ENCODE measurements around the gene DYNLL2. TPM values are rescaled to one million over a fixed set of nuclear protein-coding genes. Genes with fewer than 3 reads are reported as not detected.

The DYNLL2 gene
- total RNA-seq, 1 experiment from 2014 or later = 38.7 TPM

DNA sequence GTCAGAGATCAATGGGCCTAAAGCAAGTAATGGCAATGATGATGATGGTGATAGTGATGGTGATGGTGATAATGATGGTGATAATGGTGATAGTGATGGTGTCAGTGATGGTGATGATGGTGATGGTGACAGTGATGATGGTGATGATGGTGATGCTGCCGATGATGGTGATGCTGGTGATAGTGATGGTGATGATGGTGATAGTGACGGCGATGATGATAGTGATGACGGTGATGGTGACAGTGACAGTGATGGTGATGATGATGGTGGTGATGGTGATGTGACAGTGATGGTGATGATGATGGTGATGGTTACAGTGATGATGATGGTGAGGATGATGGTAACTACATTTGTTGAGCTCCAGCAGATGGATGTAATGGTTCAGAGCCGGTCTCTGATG lies 34.2 kb downstream of the DYNLL2 start:
- Histone ChIP-seq H3K79me1 (ENCODE audit: insufficient read depth, low read depth, low read length, poor library complexity, severe bottlenecking) (no peaks in the 10 kb centered on the region), H4K20me1 (ENCODE audit: control insufficient read depth, insufficient read depth, insufficient read length) (peaks cover 5% of the 10 kb centered on the region), H3K18ac (ENCODE audit: insufficient read length, low read depth, low read length) (no peak overlapping the region), H3K9me3 (ENCODE audit: control insufficient read depth, low read depth, low read length) (no peaks in the 10 kb centered on the region), H2BK12ac (ENCODE audit: insufficient read length, low read depth, low read length) (no peak overlapping the region), H4K91ac (ENCODE audit: insufficient read length, low read depth, low read length) (no peak overlapping the region), H3K4ac (ENCODE audit: low read depth, low read length) (no peak overlapping the region), H3K79me2 (ENCODE audit: insufficient read depth, low read length) (no peaks in the 10 kb centered on the region), H3K4me2 (ENCODE audit: insufficient read depth, insufficient read length, low read length) (no peak overlapping the region), H3K14ac (ENCODE audit: insufficient read depth, low read length) (no peak overlapping the region), H2BK20ac (ENCODE audit: low read depth, low read length, poor library complexity, severe bottlenecking) (no peak overlapping the region), H3K9ac (ENCODE audit: extremely low read depth, insufficient read length, low read length) (no peak overlapping the region), H2AFZ (ENCODE audit: low read length) (no peak overlapping the region), H3K23me2 (ENCODE audit: insufficient read length, low read depth, low read length, poor library complexity, severe bottlenecking) (no peaks in the 10 kb centered on the region), H2AK5ac (ENCODE audit: insufficient read length, low read length) (no peak overlapping the region), H4K8ac (replicated peaks; ENCODE audit: insufficient read length, low read depth, low read length) (peak overlapping the region; percentile 85), H2BK15ac (ENCODE audit: low read depth, low read length) (no peak overlapping the region), H3K23ac (ENCODE audit: insufficient read length, low read depth, low read length) (peak overlapping the region; percentile 41), H3K27me3 (ENCODE audit: insufficient read depth, low read length) (no peaks in the 10 kb centered on the region), H2BK5ac (ENCODE audit: insufficient read length, low read length) (no peak overlapping the region), H3K27ac (ENCODE audit: insufficient read length, low read depth, low read length) (no peak overlapping the region), H4K5ac (ENCODE audit: insufficient read length, low read depth, low read length) (no peak overlapping the region), H3K56ac (ENCODE audit: insufficient read length, low read depth, low read length) (peak overlapping the region; percentile 13), H2BK120ac (ENCODE audit: low read depth, low read length, poor library complexity, severe bottlenecking) (no peak overlapping the region), H3T11ph (ENCODE audit: low read length) (no peak overlapping the region), H3K4me1 (ENCODE audit: insufficient read depth, low read length) (no peaks in the 10 kb centered on the region)
- TF ChIP-seq, protein P1, sequence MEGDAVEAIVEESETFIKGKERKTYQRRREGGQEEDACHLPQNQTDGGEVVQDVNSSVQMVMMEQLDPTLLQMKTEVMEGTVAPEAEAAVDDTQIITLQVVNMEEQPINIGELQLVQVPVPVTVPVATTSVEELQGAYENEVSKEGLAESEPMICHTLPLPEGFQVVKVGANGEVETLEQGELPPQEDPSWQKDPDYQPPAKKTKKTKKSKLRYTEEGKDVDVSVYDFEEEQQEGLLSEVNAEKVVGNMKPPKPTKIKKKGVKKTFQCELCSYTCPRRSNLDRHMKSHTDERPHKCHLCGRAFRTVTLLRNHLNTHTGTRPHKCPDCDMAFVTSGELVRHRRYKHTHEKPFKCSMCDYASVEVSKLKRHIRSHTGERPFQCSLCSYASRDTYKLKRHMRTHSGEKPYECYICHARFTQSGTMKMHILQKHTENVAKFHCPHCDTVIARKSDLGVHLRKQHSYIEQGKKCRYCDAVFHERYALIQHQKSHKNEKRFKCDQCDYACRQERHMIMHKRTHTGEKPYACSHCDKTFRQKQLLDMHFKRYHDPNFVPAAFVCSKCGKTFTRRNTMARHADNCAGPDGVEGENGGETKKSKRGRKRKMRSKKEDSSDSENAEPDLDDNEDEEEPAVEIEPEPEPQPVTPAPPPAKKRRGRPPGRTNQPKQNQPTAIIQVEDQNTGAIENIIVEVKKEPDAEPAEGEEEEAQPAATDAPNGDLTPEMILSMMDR (conservative IDR thresholded peaks at IDR 0.05) = no peak
- no CpG with 5 or more reads among the region's 5 CpGs for WGBS (ENCODE audit: extremely low coverage, insufficient read length, low lambda C conversion rate)
- Mint-ChIP-seq H3K36me3 (ENCODE audit: insufficient read depth in 1 of 3, low read depth in 3 of 3) (no peaks in the 10 kb centered on the region), H3K27me3 (ENCODE audit: low read depth) (peaks cover 37% of the 10 kb centered on the region), H3K9me3 (no peaks in the 10 kb centered on the region; a peak in 1 of 5 replicates), H3K27ac (no peak overlapping the region), H3K4me1 (no peaks in the 10 kb centered on the region), H3K4me3 (no peak overlapping the region)
- DNase-seq = no peak

Data from H9 (cell line).